Testis (tissue), 2 donors: ENCODE data around the gene OR8B12.

Experiments used
- CTCF ChIP-seq, 3 experiments: fragments of 450-650 bp in 2 of 3; fragments of 200-600 bp in 1 of 3; sonication (generic) in 1 of 3; IDR thresholded peaks; one replicate each; pipeline ENCODE4 v1.5.1; 2016 to 2019; ENCODE audit warnings: antibody characterized with exemption in 3 of 3, mild to moderate bottlenecking in 2 of 3, moderate library complexity in 1 of 3
- POLR2A ChIP-seq: fragments of 450-650 bp; IDR thresholded peaks from one replicate; pipeline ENCODE4 v1.6.1; 2017; ENCODE audit warnings: antibody characterized with exemption, mild to moderate bottlenecking, moderate library complexity

GRCh38 chr11:124520550-124520854, 23.0 kb downstream of the OR8B12 start:
- no peak for TF ChIP-seq CTCF (IDR thresholded peaks at IDR 0.05)
- no peak for TF ChIP-seq POLR2A
